ENCODE data around the gene BTRC.

Gene BTRC

GRCh38 chr10:101559596-101560297 is 205.8 kb downstream of the BTRC start:
- H3K4me3 ChIP-seq (replicated peaks in 1 of 2; ENCODE audit: low read depth in 2 of 2, low read length in 2 of 2): no peak overlapping the region
- TF ChIP-seq CTCF (IDR thresholded peaks at IDR 0.05; ENCODE audit: low read depth, low read length): no peak
- DNase-seq (ENCODE audit: low read depth in 2 of 2): no peak

DNA sequence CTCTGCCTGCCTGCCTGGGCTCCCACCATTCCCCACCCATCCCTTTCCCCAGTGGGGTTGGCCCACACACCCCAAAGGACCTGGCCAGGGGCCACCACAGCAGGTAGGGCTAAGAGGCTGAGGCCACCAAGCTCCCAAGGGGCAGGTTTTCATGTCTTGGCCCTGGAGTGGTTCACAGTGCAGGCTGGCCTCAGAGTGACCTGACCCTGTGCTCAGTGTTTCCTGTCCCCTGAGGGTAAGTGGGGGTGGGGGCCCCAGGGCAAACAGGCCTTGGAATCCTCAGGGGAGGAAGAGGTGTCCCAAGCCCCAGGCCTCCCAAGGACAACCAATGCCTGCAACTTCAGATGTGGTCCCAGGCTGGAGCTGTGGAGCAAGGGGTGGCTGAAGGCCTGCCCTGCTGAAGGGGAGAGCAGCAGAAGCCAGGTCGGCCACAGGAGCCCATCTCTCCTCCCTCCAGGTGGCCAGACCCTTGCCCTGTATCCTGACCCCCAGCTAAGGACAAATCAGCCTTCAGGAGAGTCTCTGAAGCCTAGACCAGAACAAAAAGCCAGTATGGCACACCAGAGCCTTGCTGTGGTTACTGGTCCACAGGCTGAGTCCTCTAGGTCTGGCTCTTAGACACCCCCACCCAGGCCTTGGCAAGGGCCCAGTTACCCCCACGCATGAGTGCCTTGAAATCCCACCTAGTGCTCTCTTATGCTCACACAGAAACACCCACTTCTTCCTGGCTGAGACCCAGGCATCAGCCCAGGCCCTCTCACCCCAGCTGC is 206.5 kb downstream of the BTRC start:
- H3K4me3 ChIP-seq (replicated peaks in 1 of 2; ENCODE audit: low read depth in 2 of 2, low read length in 2 of 2): no peak overlapping the region
- no peak for DNase-seq (ENCODE audit: low read depth in 2 of 2)
- TF ChIP-seq CTCF (IDR thresholded peaks at IDR 0.05; ENCODE audit: low read depth, low read length): no peak

GRCh38 chr10:101561068-101561915 is 207.3 kb downstream of the BTRC start:
- no peak for DNase-seq (ENCODE audit: low read depth in 2 of 2)
- TF ChIP-seq CTCF (IDR thresholded peaks at IDR 0.05; ENCODE audit: low read depth, low read length): no peak
- H3K4me3 ChIP-seq (replicated peaks in 1 of 2; ENCODE audit: low read depth in 2 of 2, low read length in 2 of 2): no peak overlapping the region

GRCh38 chr10:101562231-101562630 is 208.3 kb downstream of the BTRC start:
- H3K4me3 ChIP-seq (replicated peaks in 1 of 2; ENCODE audit: low read depth in 2 of 2, low read length in 2 of 2): no peak overlapping the region
- no peak for TF ChIP-seq CTCF (IDR thresholded peaks at IDR 0.05; ENCODE audit: low read depth, low read length)
- DNase-seq (ENCODE audit: low read depth in 2 of 2): no peak

- no peak for TF ChIP-seq CTCF (IDR thresholded peaks at IDR 0.05; ENCODE audit: low read depth, low read length)
- H3K4me3 ChIP-seq (replicated peaks in 1 of 2; ENCODE audit: low read depth in 2 of 2, low read length in 2 of 2): no peak overlapping the region
- DNase-seq (ENCODE audit: low read depth in 2 of 2): no peak
Observed at GRCh38 chr10:101563007-101563406, 209.0 kb downstream of the BTRC start.

DNA sequence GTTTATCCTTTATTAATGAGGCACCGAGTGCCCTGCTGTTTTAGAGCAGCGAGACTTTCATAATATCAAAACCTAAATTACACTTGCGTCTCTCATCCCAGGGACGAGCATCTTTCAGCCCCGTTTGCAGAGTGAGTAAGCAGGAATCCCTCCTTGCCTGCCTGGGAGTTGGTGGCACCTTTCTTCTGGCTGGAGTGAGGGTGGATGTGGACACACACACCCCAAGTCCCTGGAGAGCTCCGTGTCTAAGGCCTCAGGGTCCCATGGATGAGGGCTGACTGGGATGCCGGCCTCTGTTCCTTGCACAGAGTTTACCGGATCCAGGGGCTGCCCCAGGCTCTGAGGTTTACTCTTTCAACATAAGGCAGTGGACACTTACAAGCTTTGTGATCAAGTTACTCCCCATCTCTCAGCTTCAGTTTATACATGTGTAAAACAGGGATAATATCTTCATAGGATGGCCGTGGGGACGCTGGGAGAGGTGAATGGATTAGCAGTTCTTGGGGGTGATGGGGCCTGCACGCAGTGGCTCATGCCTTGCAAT is 209.6 kb downstream of the BTRC start:
- H3K4me3 ChIP-seq (replicated peaks in 1 of 2; ENCODE audit: low read depth in 2 of 2, low read length in 2 of 2): no peak overlapping the region
- no peak for TF ChIP-seq CTCF (IDR thresholded peaks at IDR 0.05; ENCODE audit: low read depth, low read length)
- DNase-seq (ENCODE audit: low read depth in 2 of 2): no peak

Data from cardiac fibroblast (primary cell).